Ascending aorta (tissue), 2 donors: Measurements from ENCODE around the gene CAV1. TPM values are rescaled to one million over a fixed set of nuclear protein-coding genes. Genes with fewer than 3 reads are reported as not detected.

ENCODE experiments used
- DNase-seq, 2 donors: peaks; one replicate each; pipeline ENCODE4 v3.0.0-alpha.2; 2019; ENCODE audit warnings: low spot score in 2 of 2
- H3K27ac ChIP-seq, 2 donors: fragments of 200-600 bp; sonication (generic); one replicate each; pipeline ENCODE4 v1.5.1; 2016 to 2017; ENCODE audit warnings: mild to moderate bottlenecking in 1 of 2
- H3K27me3 ChIP-seq: fragments of 200-600 bp; sonication (generic); one replicate; pipeline ENCODE4 v1.5.1; 2017
- H3K36me3 ChIP-seq, 2 donors: fragments of 200-600 bp; sonication (generic); one replicate each; pipeline ENCODE4 v1.5.1; 2016
- H3K4me1 ChIP-seq, 2 donors: fragments of 200-600 bp; sonication (generic); one replicate each; pipeline ENCODE4 v1.5.1; 2016 to 2017; ENCODE audit warnings: mild to moderate bottlenecking in 1 of 2
- H3K4me3 ChIP-seq, 2 donors: fragments of 200-600 bp; sonication (generic); one replicate each; pipeline ENCODE4 v1.5.1; 2016 to 2017; ENCODE audit warnings: mild to moderate bottlenecking in 1 of 2
- H3K9me3 ChIP-seq, 2 donors: fragments of 200-600 bp; sonication (generic); one replicate each; pipeline ENCODE4 v1.5.1; 2016
- intact Hi-C: fragments of 100-400 bp; cut with DNase I; formaldehyde crosslinking; loops from one replicate; pipeline ENCODE4 v1.15.1; 2023
- total RNA-seq: library from RNA; depleted of rRNA; stranded (reverse); fragments of >200 nt; gene quantifications from one replicate; pipeline ENCODE4 v1.1.0, GENCODE V29; 2016
- TF ChIP-seq, protein P1 (sequence below), 3 experiments: fragments of 200-600 bp in 2 of 3; fragments of 450-650 bp in 1 of 3; sonication (generic) in 2 of 3; IDR thresholded peaks; one replicate each; pipeline ENCODE4 v1.5.1; 2016 to 2019; ENCODE audit warnings: antibody characterized with exemption in 3 of 3, mild to moderate bottlenecking in 1 of 3, moderate library complexity in 1 of 3

CAV1 gene
- total RNA-seq, 1 donor from 2014 or later, result 156 TPM

GRCh38 chr7:116553168-116553964, 28.5 kb downstream of the CAV1 start:
- Histone ChIP-seq H3K36me3 (peaks cover 0 to 4% of the 10 kb centered on the region in 2 donors), H3K27ac (peak overlapping the region; percentile 80 to 92), H3K9me3 (no peaks in the 10 kb centered on the region), H3K27me3 (no peaks in the 10 kb centered on the region), H3K4me3 (no peak overlapping the region), H3K4me1 (peaks cover 8 to 38% of the 10 kb centered on the region in 2 donors)
- TF ChIP-seq, protein P1, sequence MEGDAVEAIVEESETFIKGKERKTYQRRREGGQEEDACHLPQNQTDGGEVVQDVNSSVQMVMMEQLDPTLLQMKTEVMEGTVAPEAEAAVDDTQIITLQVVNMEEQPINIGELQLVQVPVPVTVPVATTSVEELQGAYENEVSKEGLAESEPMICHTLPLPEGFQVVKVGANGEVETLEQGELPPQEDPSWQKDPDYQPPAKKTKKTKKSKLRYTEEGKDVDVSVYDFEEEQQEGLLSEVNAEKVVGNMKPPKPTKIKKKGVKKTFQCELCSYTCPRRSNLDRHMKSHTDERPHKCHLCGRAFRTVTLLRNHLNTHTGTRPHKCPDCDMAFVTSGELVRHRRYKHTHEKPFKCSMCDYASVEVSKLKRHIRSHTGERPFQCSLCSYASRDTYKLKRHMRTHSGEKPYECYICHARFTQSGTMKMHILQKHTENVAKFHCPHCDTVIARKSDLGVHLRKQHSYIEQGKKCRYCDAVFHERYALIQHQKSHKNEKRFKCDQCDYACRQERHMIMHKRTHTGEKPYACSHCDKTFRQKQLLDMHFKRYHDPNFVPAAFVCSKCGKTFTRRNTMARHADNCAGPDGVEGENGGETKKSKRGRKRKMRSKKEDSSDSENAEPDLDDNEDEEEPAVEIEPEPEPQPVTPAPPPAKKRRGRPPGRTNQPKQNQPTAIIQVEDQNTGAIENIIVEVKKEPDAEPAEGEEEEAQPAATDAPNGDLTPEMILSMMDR (IDR thresholded peaks at IDR 0.05), result no peak
- intact Hi-C loops, result no loop called here
- DNase-seq, result no peak

DNA sequence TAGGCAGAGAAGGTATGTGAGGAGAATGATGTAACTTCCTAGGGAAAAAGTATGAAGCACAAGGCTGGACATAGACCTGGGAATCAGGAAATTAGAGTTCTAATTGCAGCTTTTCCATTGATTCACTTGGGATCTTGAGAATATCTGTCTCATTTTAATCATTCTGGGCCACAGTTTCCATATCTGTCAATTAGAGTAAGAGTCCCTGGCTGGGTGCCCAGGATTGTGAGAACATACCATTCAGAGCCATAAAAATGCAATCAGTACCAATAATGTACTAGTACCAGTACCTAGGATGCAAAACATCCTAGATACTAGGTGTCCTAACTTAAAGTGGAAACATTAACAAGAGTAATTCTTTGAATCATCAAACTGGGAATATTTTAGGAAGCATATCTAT, 29.6 kb downstream of the CAV1 start:
- Histone ChIP-seq H3K4me3 (no peak overlapping the region), H3K36me3 (peaks cover 4 to 13% of the 10 kb centered on the region in 2 donors), H3K27me3 (no peaks in the 10 kb centered on the region), H3K27ac (peak overlapping the region; percentile 80 to 92), H3K9me3 (no peaks in the 10 kb centered on the region), H3K4me1 (peaks cover 8 to 39% of the 10 kb centered on the region in 2 donors)
- no peak for DNase-seq
- intact Hi-C loops, result no loop called here
- TF ChIP-seq, protein P1 (IDR thresholded peaks at IDR 0.05), result no peak

DNA sequence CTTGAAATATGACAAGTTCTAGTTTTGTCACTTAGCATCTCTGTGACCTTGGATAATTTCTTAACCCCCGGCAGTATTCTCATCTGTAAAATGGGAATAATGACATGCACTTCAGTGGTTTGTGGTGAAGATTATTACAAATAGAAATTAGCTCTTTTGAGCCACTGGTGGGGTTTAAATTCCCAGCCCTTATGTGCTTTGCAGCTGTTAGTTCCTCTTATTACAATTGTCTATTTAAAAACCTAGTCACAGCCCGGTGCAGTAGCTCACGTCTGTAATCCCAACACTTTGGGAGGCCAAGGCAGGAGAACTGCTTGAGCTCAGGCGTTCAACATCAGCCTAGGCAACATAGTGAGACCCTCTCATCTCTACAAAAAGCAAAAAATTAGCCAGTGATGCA, 30.1 kb downstream of the CAV1 start:
- no peaks in the 10 kb centered on the region for H3K9me3 ChIP-seq
- intact Hi-C loops, result no loop called here
- peak overlapping the region; percentile 80 to 92 for H3K27ac ChIP-seq
- TF ChIP-seq, protein P1 (IDR thresholded peaks at IDR 0.05), result no peak
- H3K4me1 ChIP-seq, result peaks cover 11 to 43% of the 10 kb centered on the region in 2 donors
- no peak overlapping the region for H3K4me3 ChIP-seq
- no peak for DNase-seq
- H3K27me3 ChIP-seq, result no peaks in the 10 kb centered on the region
- peaks cover 4 to 13% of the 10 kb centered on the region in 2 donors for H3K36me3 ChIP-seq

GRCh38 chr7:116557066-116557585, 32.3 kb downstream of the CAV1 start:
- H3K4me1 ChIP-seq, result peaks cover 16 to 58% of the 10 kb centered on the region in 2 donors
- no peaks in the 10 kb centered on the region for H3K27me3 ChIP-seq
- peak overlapping the region; percentile 80 to 92 for H3K27ac ChIP-seq

DNA sequence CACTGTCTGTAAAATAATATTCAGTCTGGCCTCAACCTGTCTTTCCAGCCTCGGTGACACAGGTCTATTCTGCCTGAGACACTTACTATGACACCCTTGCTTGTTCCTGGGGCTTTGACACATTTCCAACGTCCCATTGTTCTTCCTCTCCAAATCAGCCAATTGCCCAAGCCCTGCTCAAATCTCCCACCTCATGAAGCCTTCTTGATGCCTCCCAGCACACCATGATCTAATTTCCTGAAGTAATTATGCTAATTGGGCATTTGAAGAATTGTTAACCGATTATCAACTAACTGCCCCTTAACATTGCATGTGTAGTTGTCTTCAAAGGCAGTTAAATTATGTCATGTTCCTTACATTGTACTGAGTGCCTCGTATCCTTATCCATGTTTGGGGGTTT, 33.1 kb downstream of the CAV1 start:
- no peaks in the 10 kb centered on the region for H3K27me3 ChIP-seq
- H3K27ac ChIP-seq, result peak overlapping the region; percentile 80 to 92
- H3K9me3 ChIP-seq, result no peaks in the 10 kb centered on the region
- DNase-seq, result no peak
- H3K4me3 ChIP-seq, result no peak overlapping the region
- TF ChIP-seq, protein P1 (IDR thresholded peaks at IDR 0.05), result no peak
- intact Hi-C loops, result loop anchor here (2.0 kb wide), 1 partner anchor 31 kb away; no protein-coding TSS in a partner anchor
- H3K4me1 ChIP-seq, result peaks cover 20 to 59% of the 10 kb centered on the region in 2 donors
- peaks cover 4 to 9% of the 10 kb centered on the region in 2 donors for H3K36me3 ChIP-seq

More at GRCh38 chr7:116557066-116557585, 32.3 kb downstream of the CAV1 start:
- Histone ChIP-seq H3K4me3 (no peak overlapping the region), H3K9me3 (no peaks in the 10 kb centered on the region), H3K36me3 (peaks cover 4 to 9% of the 10 kb centered on the region in 2 donors)
- DNase-seq, result peak in 1 of 2 donors; percentile 68
- intact Hi-C loops, result no loop called here
- TF ChIP-seq, protein P1 (IDR thresholded peaks at IDR 0.05), result no peak
